Tibial nerve (tissue), 4 donors: ENCODE data around the gene PLCL2. TPM values are rescaled to one million over a fixed set of nuclear protein-coding genes. Genes with fewer than 3 reads are reported as not detected.

Experiments used
- DNase-seq, 2 donors: peaks; one replicate each; pipeline ENCODE4 v3.0.0-alpha.2; 2019; ENCODE audit warnings: low spot score in 2 of 2
- H3K27ac ChIP-seq, 4 donors: fragments of 200-600 bp; sonication (generic) in 3 of 4; one replicate each; pipeline ENCODE4 v1.5.1; 2017 to 2019; ENCODE audit warnings: mild to moderate bottlenecking in 1 of 4
- H3K27me3 ChIP-seq, 2 donors: fragments of 200-600 bp; sonication (generic) in 1 of 2; one replicate each; pipeline versions ENCODE4 v1.5.1 to v1.6.0; 2017 to 2019
- H3K36me3 ChIP-seq, 3 donors: fragments of 200-600 bp; sonication (generic); one replicate each; pipeline ENCODE4 v1.5.1; 2018 to 2019
- H3K4me1 ChIP-seq, 4 donors: fragments of 200-600 bp; sonication (generic) in 3 of 4; one replicate each; pipeline ENCODE4 v1.5.1; 2017 to 2019
- H3K4me3 ChIP-seq, 4 donors: fragments of 200-600 bp; sonication (generic) in 3 of 4; one replicate each; pipeline ENCODE4 v1.5.1; 2017 to 2019; ENCODE audit warnings: mild to moderate bottlenecking in 1 of 4, moderate library complexity in 1 of 4
- H3K9me3 ChIP-seq, 4 donors: fragments of 200-600 bp; sonication (generic) in 3 of 4; one replicate each; pipeline ENCODE4 v1.5.1; 2017 to 2019
- EP300 ChIP-seq, 2 donors: sonication (generic); formaldehyde crosslinking; IDR thresholded peaks; one replicate each; pipeline ENCODE4 v1.6.1; 2017; ENCODE audit warnings: antibody characterized with exemption in 2 of 2, mild to moderate bottlenecking in 1 of 2
- POLR2A ChIP-seq, 2 donors: fragments of 450-650 bp; IDR thresholded peaks; one replicate each; pipeline ENCODE4 v1.6.1; 2017; ENCODE audit warnings: antibody characterized with exemption in 2 of 2, mild to moderate bottlenecking in 2 of 2, moderate library complexity in 2 of 2
- WGBS, 2 donors: methylation state at CpG; one replicate each; pipeline ENCODE4 v1.1.5; 2018; 5-methylcytosine and 5-hydroxymethylcytosine counted together
- total RNA-seq, 4 donors: library from RNA; depleted of rRNA; stranded (reverse); fragments of >200 nt; gene quantifications; one replicate each; pipeline ENCODE4 v1.1.0, GENCODE V29; 2016
- TF ChIP-seq, protein P1 (sequence below), 5 experiments: fragments of 200-600 bp in 3 of 5; fragments of 450-650 bp in 2 of 5; sonication (generic) in 3 of 5; IDR thresholded peaks; one replicate each; pipeline ENCODE4 v1.5.1; 2016 to 2019; ENCODE audit warnings: antibody characterized with exemption in 5 of 5, mild to moderate bottlenecking in 3 of 5, moderate library complexity in 2 of 5

The PLCL2 gene
- total RNA-seq, 4 donors from 2014 or later = 17.7 to 39.3 (median 29.0) TPM

DNA sequence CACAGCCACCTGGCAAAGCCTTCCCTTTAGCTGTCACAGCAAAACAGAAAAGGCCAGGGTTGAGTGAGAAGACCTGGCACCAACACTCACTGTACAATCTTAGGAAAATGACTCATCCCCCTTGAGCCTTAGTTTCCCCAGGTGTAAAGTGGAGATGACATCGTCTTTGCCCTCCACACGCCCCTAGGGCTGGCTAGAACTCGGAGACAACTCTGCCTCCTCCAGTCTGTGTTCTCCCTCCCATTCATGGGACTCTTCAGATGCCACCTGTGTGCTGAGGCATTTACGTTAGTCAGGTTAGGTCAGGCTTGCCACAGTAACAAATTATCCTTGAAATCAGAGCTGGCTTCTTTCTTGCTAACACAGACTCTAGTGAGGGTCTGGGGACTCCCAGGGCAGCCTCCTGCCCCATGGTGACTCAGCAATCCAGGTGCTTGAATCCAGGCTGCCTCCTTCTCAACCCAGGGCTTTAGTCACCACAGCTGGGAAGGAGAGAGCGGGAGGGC, 252.6 kb downstream of the PLCL2 start:
- Histone ChIP-seq H3K9me3 (peaks cover 0 to 12% (median 0%) of the 10 kb centered on the region in 4 donors), H3K27ac (no peak overlapping the region), H3K27me3 (no peaks in the 10 kb centered on the region), H3K4me3 (no peak overlapping the region), H3K4me1 (peaks cover 0 to 7% (median 0%) of the 10 kb centered on the region in 4 donors), H3K36me3 (no peaks in the 10 kb centered on the region)
- TF ChIP-seq, protein P1, sequence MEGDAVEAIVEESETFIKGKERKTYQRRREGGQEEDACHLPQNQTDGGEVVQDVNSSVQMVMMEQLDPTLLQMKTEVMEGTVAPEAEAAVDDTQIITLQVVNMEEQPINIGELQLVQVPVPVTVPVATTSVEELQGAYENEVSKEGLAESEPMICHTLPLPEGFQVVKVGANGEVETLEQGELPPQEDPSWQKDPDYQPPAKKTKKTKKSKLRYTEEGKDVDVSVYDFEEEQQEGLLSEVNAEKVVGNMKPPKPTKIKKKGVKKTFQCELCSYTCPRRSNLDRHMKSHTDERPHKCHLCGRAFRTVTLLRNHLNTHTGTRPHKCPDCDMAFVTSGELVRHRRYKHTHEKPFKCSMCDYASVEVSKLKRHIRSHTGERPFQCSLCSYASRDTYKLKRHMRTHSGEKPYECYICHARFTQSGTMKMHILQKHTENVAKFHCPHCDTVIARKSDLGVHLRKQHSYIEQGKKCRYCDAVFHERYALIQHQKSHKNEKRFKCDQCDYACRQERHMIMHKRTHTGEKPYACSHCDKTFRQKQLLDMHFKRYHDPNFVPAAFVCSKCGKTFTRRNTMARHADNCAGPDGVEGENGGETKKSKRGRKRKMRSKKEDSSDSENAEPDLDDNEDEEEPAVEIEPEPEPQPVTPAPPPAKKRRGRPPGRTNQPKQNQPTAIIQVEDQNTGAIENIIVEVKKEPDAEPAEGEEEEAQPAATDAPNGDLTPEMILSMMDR (IDR thresholded peaks at IDR 0.05) = no peak
- TF ChIP-seq POLR2A (IDR thresholded peaks at IDR 0.05) (no peak), EP300 (IDR thresholded peaks at IDR 0.05) (no peak)
- no peak for DNase-seq
- WGBS, 2 donors = 93 to 98% methylated on average over 5 of the region's 5 CpGs

GRCh38 chr3:17138246-17139039, 253.7 kb downstream of the PLCL2 start:
- Histone ChIP-seq H3K9me3 (peaks cover 0 to 12% (median 0%) of the 10 kb centered on the region in 4 donors), H3K27ac (no peak overlapping the region), H3K36me3 (no peaks in the 10 kb centered on the region), H3K4me1 (peaks cover 0 to 4% (median 0%) of the 10 kb centered on the region in 4 donors), H3K27me3 (no peaks in the 10 kb centered on the region), H3K4me3 (no peak overlapping the region)
- TF ChIP-seq, protein P1 (IDR thresholded peaks at IDR 0.05) = no peak
- TF ChIP-seq POLR2A (IDR thresholded peaks at IDR 0.05) (no peak), EP300 (IDR thresholded peaks at IDR 0.05) (no peak)
- DNase-seq = no peak
- 87 to 89% methylated on average over 7 of the region's 7 CpGs for WGBS, 2 donors
